NT2/D1 (cell line): ENCODE data around the gene CKB.

Experiments used
- SUZ12 ChIP-seq: IDR thresholded peaks from 2 replicates; pipeline ENCODE4 v1.6.1; 2011; ENCODE audit not compliant: insufficient read length, insufficient read depth; ENCODE audit errors: extremely low read depth
- YY1 ChIP-seq: IDR thresholded peaks from 2 replicates; pipeline ENCODE4 v1.6.1; 2011; ENCODE audit not compliant: insufficient read length, insufficient read depth
- ZNF274 ChIP-seq: IDR thresholded peaks from 2 replicates; pipeline ENCODE4 v1.6.1; 2011; ENCODE audit warnings: mild to moderate bottlenecking, low read depth, low read length

- TF ChIP-seq ZNF274 = no peak
- no peak for TF ChIP-seq YY1
- no peak for TF ChIP-seq SUZ12
Measured at GRCh38 chr14:103547455-103547940, 24.9 kb upstream of the CKB start.
